ENCODE data around the gene C1QTNF9B.

DNA sequence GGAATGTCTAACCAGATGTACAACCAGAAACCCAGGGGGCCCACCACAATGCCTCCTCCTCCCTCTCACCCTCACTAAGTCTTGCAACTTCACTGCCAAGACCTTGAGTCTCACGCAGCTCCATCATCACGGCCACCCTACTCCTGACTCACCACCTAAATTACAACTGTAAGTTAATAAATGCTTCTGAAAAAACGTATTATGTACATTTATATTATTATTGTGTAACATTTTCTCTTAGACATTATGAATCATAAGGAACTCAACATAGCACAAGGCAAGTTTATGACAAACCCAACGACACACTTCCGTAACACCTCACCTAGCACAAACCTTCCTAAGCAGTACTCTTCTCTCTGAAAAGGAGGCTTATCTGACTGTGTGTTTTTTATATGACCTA, 28.8 kb downstream of the C1QTNF9B start:
- TF ChIP-seq CTCF (conservative IDR thresholded peaks at IDR 0.05), result no peak
- TF ChIP-seq EZH2 (IDR thresholded peaks at IDR 0.05; ENCODE audit: low read depth), result no peak

All from PC-9 (cell line).